ENCODE measurements around the gene CDH5.

CDH5 gene

DNA sequence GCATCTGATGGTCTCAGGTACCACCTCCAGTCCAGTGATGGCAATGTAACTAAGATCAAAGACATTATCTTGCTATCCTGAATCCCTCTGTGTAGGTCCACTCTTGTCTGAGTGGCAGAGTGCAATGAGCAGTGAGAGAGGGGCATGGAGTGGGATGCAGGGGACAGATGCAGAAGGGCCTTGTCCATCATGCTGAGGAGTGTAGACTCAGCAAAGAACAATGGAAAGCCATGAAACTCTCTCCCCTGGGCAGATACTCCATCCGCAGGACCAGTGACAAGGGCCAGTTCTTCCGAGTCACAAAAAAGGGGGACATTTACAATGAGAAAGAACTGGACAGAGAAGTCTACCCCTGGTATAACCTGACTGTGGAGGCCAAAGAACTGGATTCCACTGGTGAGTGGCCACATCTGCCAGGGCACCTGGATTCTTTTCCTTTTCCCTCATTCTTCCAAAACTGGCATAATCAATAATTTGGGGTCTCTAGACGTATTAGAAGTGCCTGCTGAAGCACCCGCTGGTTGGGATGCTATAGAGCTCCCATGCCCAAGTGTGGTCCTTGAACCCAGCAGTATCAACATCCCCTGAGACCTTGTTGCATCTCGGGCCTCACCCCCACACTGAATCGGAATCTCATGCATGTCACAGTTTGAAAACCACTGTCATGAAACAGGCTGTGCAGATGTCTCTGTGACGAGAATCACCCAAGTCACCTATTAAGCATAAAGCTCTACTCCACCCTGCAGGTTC, 29.5 kb downstream of the CDH5 start:
- no peak for DNase-seq

DNA sequence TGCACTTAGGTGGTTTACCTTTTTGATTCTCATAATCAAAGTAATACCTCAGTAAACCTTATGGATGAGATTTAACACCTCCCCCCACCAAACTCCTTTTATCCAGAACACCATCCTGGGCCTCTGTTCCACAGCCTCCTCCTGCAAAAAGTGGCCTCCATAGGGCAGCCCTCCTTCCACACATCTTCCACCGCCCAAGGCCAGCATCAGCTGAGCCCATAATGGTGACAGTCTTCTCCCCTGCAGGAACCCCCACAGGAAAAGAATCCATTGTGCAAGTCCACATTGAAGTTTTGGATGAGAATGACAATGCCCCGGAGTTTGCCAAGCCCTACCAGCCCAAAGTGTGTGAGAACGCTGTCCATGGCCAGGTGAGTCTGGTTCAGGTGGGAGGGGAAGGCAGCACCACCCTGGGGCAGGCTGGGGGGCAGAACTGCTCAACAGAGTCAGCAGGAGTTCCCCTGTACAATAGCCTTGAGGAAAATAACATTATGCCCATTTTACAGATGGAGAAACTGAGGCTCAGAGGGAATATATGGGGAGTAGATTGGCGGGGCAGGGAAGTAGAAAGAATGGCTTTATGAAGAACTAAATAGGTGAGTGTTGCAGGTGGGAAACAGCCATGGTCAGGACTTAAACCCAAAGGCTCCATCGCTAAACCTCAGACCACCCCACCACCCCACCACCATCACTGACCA, 31.4 kb downstream of the CDH5 start:
- DNase-seq: no peak

DNA sequence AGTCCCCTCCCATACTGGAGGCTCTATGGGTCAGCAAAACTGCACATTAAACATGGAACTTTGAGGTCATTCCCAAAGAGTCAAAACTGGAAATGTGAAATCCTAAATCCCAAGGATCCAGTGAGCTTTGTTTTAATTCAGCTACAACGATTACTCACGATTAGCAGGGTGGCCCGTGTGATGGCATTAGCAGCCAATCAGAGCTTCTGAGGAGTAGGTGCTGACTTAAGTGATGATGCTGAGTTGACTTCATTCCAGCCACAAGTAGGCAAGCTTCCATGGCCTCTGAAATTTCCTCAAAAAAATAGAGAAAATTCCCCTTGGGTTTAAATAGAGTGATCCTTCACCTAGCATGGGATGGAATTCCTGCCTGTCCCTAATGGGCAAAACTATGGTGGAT, 32.5 kb downstream of the CDH5 start:
- DNase-seq: no peak

DNA sequence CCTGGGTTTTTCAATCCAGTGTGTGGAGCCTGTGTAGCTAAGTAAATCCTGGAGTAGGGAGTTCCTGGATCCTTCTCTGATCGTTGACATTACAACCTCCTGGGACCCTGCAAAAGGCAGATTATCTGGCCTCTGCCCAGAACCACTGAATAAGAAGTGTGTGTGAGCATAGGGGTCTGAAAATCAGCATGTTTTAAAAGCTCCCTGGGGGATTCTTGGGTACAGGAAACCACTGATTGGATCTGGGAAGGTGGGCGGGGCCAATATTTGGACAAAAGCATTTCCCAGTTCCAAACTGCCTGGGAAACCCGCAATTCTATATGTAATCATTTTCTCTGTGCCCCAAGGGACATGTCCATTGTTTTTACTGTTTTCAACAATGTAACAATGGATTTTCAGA, 33.4 kb downstream of the CDH5 start:
- no peak for DNase-seq

DNA sequence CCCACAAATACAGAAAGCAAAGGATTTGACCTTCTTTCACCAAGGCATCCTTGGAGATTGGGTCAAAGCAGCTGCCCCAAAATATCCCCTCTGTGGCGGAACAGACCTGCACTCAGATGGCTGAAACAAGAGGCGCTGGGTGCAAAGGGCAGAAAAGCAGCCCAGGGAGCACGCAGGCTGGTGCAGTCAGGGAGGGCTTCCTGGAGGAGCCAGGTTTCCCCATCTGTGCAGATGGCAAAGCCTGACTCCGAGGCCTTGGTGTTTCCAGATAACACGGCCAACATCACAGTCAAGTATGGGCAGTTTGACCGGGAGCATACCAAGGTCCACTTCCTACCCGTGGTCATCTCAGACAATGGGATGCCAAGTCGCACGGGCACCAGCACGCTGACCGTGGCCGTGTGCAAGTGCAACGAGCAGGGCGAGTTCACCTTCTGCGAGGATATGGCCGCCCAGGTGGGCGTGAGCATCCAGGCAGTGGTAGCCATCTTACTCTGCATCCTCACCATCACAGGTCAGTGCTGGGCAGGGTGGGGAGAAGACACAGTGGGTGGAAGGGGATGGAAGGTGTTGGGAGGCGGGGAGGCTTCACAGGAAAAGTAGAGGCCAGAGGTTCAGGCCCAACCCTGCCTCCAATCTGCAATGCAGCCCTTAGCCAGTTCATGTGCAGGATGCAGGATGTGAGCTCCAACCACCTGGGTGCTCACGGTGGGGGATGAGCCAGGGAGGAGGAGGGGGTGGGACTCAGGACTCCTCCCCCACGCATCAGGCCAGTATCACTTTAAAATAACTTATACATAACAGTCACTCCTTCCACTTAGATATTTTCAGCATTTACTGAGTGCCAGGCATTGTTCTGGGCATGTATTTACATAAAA, 34.3 kb downstream of the CDH5 start:
- DNase-seq: no peak

DNA sequence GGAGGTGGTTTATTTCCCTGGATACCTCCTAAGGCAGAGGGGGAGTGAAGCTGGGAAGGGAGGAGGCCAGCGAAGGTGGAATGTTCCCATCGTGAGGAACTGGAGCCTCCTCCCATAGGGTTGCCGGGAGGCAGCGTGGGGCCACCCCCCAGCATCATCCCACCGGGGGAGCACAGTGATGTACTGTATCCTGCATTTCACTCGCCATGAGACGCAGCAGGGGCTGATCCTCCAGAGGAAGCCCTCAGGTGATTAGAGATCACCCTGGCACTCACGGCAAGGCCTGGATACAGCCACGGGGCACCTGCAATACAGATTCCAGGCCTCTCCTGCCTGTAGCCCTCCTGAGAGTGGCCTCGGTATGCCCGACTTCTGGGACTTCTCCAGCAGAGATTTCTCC, 35.1 kb downstream of the CDH5 start:
- no peak for DNase-seq

DNA sequence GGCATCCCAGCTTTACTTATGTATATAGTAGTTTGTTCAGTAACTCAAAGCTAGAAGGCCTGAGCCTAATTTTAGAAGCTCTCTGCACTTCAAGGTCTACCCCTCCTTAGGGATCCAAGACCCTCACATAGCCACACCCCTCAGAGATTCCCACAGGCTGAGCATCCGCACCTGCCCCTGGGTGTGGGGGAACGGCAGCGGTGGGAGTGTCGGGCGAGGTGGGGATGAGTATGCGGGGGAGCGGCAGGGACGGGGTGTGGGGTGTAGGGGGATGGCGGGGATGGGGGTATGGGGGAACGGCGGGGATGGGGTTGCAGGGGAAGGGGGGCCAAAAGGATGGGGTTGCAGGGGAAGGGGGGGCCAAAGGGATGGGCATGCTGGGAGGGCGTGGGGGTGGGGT, 35.7 kb downstream of the CDH5 start:
- DNase-seq: no peak

DNA sequence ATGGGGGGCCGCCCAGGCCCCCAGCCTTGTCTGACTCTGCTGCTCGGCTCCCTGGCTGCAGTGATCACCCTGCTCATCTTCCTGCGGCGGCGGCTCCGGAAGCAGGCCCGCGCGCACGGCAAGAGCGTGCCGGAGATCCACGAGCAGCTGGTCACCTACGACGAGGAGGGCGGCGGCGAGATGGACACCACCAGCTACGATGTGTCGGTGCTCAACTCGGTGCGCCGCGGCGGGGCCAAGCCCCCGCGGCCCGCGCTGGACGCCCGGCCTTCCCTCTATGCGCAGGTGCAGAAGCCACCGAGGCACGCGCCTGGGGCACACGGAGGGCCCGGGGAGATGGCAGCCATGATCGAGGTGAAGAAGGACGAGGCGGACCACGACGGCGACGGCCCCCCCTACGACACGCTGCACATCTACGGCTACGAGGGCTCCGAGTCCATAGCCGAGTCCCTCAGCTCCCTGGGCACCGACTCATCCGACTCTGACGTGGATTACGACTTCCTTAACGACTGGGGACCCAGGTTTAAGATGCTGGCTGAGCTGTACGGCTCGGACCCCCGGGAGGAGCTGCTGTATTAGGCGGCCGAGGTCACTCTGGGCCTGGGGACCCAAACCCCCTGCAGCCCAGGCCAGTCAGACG, 36.2 kb downstream of the CDH5 start:
- DNase-seq: no peak

DNA sequence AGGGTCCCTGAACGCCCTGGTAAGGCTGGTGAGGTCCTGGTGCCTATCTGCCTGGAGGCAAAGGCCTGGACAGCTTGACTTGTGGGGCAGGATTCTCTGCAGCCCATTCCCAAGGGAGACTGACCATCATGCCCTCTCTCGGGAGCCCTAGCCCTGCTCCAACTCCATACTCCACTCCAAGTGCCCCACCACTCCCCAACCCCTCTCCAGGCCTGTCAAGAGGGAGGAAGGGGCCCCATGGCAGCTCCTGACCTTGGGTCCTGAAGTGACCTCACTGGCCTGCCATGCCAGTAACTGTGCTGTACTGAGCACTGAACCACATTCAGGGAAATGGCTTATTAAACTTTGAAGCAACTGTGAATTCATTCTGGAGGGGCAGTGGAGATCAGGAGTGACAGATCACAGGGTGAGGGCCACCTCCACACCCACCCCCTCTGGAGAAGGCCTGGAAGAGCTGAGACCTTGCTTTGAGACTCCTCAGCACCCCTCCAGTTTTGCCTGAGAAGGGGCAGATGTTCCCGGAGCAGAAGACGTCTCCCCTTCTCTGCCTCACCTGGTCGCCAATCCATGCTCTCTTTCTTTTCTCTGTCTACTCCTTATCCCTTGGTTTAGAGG, 37.1 kb downstream of the CDH5 start:
- DNase-seq: no peak

DNA sequence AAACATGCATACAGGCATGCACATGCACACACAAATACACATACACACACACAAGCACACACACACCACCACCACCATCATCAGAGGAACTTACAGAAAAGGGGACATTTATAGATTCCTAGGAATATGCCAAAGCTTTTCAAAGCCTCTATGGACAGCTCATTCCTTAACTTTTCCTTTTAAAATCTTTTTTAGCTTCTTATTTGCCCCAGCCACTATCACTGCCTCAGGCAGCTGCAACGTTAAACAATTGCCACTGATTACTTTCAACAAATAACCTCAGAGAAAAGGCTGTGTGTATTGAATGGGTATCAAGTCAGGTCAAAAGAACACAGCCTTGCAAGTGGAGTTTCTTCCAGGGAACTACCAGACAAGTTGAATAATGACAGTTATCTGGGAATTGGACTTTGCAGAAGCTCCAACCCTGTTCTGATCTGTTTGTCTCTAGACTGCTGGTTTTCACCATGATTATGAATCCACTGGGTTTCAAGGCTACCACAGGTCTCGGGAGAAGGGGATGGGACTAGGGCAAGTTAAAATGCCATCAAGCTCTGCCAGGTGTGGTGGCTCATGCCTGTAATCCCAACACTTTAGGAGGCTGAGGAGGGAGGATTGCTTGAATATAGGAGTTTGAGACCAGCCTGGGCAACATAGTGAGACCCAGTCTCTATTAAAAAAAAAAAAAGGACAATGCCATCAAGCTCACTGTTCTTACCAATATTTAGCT, 38.7 kb downstream of the CDH5 start:
- DNase-seq: no peak

DNA sequence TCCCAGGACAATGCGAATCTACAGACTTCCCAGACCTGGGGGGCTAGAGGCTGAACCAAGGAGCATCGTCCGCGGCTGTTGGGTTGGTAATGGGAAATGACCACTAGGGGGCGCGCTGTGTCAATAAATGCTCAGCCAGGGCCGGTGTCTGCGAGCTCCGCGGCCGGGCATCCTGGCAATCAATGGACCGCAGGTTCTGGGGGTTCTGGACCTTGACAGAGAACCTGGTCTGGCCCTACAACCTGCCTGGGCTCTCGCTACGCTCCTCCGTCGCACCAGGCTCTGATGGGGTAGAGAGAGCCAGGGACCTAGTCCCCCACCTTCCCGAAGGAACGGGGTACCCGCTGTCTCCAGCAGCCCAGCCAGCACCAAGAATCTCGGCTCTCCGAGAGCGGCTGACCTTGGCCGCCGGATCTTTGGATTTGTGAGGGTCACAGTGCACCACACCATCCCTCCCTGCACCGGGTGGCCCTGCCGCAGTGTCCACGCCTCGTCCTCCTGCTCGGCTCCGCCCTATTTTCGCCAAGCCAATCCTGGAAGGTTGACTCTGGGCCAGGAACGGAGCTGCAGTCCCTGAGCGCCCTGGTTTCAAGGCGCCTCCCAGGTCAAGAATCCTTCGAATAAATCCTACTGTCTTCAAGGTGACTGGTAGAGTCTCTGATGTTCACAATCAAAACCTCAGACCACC, 40.2 kb downstream of the CDH5 start:
- peak; percentile 83 to 85 for DNase-seq

DNA sequence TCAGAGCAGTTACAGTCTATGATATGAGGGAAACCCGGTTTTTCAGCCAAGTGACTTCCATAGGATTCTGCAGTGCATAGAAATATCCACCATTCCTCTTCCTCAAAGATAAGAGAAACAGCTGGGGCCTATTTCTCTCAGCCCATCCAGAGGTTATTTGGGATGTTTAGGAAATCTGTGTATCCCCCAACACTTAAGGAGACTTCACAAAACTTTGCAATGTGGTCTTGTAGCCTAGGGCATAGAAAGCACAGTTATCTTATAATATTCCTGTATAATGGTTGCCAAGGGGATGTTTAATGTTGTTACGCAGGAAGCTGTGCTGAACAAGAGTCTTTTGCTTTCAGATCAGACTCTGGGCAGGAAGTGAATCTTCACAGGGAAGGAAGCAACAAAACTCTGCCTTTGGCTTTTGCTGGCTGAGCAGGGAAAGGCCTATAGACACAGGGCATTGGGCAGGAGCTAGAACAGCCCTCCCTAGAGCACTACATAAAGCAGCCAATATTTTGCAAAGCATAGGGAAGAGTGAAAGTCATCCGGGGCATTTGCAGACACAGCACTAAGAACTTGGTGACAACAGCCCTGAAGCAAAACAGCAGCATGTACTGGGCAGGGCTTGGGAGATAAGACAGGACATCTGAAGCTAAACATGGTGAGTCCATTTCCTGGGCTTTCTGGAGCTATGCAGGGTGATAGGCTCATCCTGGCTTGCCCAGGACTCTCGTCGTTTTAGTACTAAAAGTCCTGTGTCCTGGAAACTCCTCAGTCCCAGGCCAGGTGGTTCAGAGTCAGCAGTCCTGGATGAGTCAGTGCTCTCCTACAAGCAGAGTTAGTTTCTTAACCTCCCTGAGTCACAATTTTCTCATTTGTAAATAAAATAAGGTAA, 41.9 kb downstream of the CDH5 start:
- DNase-seq: peak; percentile 14 to 52

DNA sequence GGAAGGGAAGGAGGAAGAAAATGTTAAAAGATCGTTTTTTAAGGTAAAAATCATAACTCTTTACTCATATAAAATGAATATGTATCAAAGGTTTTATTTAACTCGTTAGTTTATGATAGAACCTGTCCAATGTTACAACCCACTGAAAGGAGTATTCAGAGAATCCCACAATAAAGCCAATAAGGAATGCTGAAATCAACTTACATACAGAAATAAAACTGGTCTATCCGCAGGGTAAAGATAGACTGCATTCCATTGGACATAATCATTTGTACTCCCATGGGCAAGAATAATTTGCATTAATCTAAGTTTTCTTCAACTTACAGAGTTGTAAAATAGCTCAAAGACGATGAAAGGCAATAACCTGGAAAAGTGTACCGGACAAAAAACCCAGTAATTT, 42.7 kb downstream of the CDH5 start:
- DNase-seq: no peak

DNA sequence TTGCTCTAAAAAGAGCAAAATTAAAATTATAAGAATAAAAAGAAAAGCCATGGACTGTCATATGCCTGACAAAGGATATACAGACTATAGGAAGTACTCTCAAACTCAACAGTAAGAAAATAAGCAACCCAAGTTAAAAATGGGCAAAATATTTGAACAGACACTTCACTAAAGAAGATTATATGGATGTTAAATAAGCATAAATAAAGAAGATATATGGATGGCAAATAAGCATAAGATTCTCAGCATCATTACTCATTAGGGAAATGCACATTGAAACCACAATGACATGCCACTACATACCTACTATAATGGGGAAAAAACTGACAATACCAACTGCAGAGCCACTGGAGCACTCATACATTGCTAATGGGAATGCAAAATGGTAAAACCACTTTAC, 45.7 kb downstream of the CDH5 start:
- no peak for DNase-seq

DNA sequence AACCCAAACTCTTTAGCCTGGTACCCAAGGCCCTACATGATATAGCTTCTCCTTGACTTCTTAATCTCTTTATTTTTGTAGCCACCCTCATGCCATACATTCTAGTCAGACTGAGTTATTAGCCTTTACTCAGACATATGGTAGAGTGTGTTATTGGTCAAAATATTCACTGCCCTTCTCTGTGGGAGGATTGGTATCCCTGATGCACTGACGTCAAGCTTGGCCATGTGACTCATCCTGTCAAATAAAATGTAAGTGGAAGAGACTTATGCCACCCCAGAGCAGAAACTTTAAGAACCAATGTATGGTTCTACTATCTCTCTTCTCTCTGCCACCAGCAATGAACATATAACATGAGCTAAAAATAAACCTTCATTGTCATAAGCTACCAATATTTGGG, 48.4 kb downstream of the CDH5 start:
- no peak for DNase-seq

DNA sequence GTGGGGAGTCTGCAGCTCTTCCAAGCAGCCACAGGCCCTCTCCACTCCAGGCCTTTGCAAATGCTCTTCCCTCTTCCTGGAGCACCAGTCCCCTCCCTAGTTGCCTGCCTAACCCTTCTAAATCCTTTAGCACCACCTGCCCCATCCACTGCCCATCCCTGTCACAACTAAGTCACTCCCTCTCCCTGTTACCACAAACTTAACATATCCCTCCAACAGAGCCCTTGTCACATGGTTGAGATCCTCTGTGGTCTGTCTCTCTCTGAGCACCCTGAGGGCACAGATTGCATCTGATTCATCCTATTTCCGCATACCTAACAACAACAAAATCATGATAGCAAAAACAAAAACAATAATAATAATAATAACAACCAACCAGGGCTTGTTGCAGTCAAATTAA, 49.6 kb downstream of the CDH5 start:
- no peak for DNase-seq

DNA sequence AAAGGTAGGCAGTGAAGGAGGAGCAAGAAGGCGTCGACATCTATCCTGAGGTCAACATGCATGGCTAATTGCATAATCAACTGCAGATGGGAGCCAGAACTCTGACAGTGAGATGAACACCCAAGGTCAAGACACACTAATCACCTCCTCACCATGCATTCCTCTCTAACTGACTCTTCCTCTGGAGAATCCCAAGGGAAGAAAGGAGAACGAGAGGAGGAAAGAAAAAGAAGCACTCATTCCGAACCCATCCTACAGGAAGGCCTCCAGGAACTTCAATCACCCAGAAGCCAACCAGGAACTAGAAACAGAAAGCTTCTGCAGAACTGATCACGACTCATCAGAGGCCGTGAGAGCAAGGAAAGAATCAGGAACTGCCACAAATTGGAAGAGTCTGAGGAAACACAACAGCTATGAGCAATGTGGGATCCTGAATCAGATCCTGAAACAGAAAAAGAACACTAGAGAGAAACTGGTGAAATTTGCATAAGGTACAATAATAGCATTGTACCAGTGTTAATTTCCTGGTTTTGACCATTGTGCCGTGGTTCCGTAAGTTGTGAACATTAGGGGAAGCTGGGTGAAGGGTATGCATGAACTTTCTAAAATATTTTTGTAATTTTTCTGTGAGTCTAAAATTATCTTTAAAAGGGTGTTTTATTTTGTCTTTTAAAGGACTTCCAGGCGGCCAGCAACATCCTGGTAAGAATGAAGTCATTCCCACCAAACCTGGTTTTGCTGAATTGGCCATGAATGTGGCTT, 50.6 kb downstream of the CDH5 start:
- no peak for DNase-seq

DNA sequence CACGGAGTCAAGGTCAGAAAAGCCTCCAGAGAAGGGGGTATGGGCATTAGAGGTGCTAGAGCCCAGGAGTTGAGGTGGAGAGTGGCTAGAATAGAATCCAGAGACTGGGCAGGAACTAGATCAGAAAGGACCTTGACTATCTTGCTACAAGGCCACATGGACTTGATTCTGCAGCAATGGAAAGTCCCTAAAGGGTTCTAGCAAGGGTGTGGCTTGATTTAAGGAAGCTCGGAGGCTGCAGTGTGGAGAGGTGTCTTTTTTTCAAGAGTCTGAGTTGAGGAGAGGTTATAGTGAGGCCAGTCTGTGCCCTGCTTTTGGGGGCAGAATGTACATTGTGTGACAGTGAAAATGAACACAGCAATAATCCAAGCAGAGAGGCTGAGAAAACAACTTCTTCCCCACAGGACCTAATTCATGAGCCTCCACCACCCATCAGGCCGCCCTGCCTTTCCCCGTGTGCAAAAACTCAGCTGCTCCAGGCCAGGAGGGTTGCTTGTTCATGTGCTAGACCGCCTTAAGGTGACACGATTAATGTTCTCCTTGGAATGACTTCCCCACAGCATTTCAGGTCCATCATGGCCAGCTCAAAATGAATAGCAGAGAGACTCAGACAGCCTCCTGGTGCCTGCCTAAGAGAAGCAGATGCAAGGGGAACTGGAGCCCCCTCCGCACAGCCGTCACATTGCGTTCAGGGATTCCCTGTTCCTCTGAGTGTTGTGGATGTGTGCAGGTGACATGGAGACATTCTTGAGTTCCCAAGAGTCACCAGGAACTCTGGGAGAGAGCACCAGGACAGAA, 51.9 kb downstream of the CDH5 start:
- DNase-seq: no peak

DNA sequence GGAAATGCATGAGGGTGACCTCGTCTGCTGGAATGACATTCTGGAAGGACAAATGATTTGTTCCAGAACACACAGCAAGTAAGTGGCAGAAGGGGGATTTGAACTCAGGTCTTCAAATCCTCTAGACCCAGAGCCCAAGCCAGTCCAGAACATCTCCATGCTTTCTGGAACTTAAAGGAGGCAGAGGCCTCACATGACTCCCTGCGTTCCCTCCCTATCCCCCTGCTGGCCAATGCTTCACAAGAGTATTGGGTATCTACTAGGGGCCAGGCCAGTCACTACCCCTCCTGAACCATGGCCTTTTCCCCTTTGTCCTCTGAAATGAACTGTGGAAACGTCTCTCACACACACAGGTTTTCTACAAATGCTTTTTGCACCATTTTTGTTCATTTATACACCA, 53.0 kb downstream of the CDH5 start:
- DNase-seq: no peak
